GM18858 (cell line): ENCODE results near the gene KRT31.
"Not testable (repeated sequence)": the region's sequence is repeated elsewhere in the genome, so short reads cannot be mapped to it uniquely, and the experiment has no call there.

Source experiments
- ATAC-seq: cut with Tn5 transposase; IDR thresholded peaks from one replicate; pipeline ENCODE4 v1.9.1; 2021; ENCODE audit not compliant: unreplicated experiment

Gene KRT31

GRCh38 chr17:41347869-41348760 lies 49.3 kb downstream of the KRT31 start:
- no peak for ATAC-seq

GRCh38 chr17:41346421-41346820 lies 51.0 kb downstream of the KRT31 start:
- not testable (repeated sequence) for ATAC-seq

GRCh38 chr17:41345992-41346391 lies 51.4 kb downstream of the KRT31 start:
- ATAC-seq: no peak
